ENCODE measurements around the gene NHEJ1. TPM values are rescaled to one million over a fixed set of nuclear protein-coding genes. Genes with fewer than 3 reads are reported as not detected.
A peak's percentile ranks its signal among the peaks of the same experiment; 100 is the strongest.

Gene NHEJ1
- total RNA-seq, 6 donors from 2014 or later = 7.9 to 26.2 (median 14.3) TPM

- 3 to 10% methylated on average over 19 to 39 of the region's 45 CpGs for WGBS, 2 donors
- H3K36me3 ChIP-seq = peaks cover 33 to 58% (median 51%) of the 10 kb centered on the region in 4 donors
- TF ChIP-seq CTCF (IDR thresholded peaks at IDR 0.05) (no peak), POLR2AphosphoS5 (IDR thresholded peaks at IDR 0.05) (no peak), POLR2A (IDR thresholded peaks at IDR 0.05) (no peak), EP300 (IDR thresholded peaks at IDR 0.05) (no peak)
- H3K9me3 ChIP-seq = no peaks in the 10 kb centered on the region
- no peaks in the 10 kb centered on the region for H3K27me3 ChIP-seq
- peak overlapping the region; percentile 96 to 99 (median 98) for H3K27ac ChIP-seq
- H3K4me1 ChIP-seq = peaks cover 23 to 35% (median 26%) of the 10 kb centered on the region in 4 donors
- H3K4me3 ChIP-seq = peak overlapping the region; percentile 77 to 91 (median 80)
- DNase-seq (peak; percentile 59 to 93), ATAC-seq (ENCODE audit: low FRiP score in 2 of 2) (peak in 1 of 2 donors; percentile 20)
Measured at GRCh38 chr2:219178377-219179175, 18.0 kb upstream of the NHEJ1 start.

- ATAC-seq (ENCODE audit: low FRiP score in 2 of 2) = peak; percentile 92 to 93
- Histone ChIP-seq H3K36me3 (peaks cover 28 to 58% (median 51%) of the 10 kb centered on the region in 4 donors), H3K4me3 (peak within 1 kb of the TSS; percentile 79 to 92 (median 86)), H3K4me1 (peaks cover 23 to 35% (median 26%) of the 10 kb centered on the region in 4 donors), H3K27me3 (no peaks in the 10 kb centered on the region), H3K27ac (peak within 1 kb of the TSS; percentile 96 to 99 (median 98)), H3K9me3 (no peaks in the 10 kb centered on the region)
- WGBS, 2 donors = 0% methylated on average over 16 to 20 of the region's 67 CpGs
- peak; percentile 89 to 95 for DNase-seq
- TF ChIP-seq EP300 (IDR thresholded peaks at IDR 0.05) (peak in 2 of 4 donors; percentile 24 to 37), POLR2A (IDR thresholded peaks at IDR 0.05) (peak; percentile 78 to 99 (median 94)), POLR2AphosphoS5 (IDR thresholded peaks at IDR 0.05) (peak; percentile 96 to 97), CTCF (IDR thresholded peaks at IDR 0.05) (peak; percentile 51 to 83 (median 67))
Measured at GRCh38 chr2:219177552-219178376, 17.1 kb upstream of the NHEJ1 start, which contains the start of gene RETREG2. Gene RETREG2, plus strand, starts transcription at chr2:219178275. Its CDS starts 78 bp downstream, at chr2:219178353.

- WGBS, 2 donors = 0% methylated on average over 13 to 43 of the region's 69 CpGs
- peak; percentile 93 to 94 for ATAC-seq (ENCODE audit: low FRiP score in 2 of 2)
- H3K4me3 ChIP-seq = peak within 1 kb of the TSS; percentile 79 to 92 (median 86)
- peak within 1 kb of the TSS; percentile 96 to 99 (median 98) for H3K27ac ChIP-seq
- peak; percentile 94 to 98 for TF ChIP-seq POLR2AphosphoS5 (IDR thresholded peaks at IDR 0.05)
- peak in 4 of 6 experiments; percentile 12 to 39 (median 25) for TF ChIP-seq CTCF (IDR thresholded peaks at IDR 0.05)
- peak; percentile 86 to 99 (median 88) for TF ChIP-seq POLR2A (IDR thresholded peaks at IDR 0.05)
- peak in 2 of 4 donors; percentile 3 to 6 for TF ChIP-seq EP300 (IDR thresholded peaks at IDR 0.05)
- H3K36me3 ChIP-seq = peaks cover 22 to 58% (median 50%) of the 10 kb centered on the region in 4 donors
- peaks cover 23 to 35% (median 26%) of the 10 kb centered on the region in 4 donors for H3K4me1 ChIP-seq
- DNase-seq = peak; percentile 91 to 98
- no peaks in the 10 kb centered on the region for H3K9me3 ChIP-seq
- H3K27me3 ChIP-seq = no peaks in the 10 kb centered on the region
Measured at GRCh38 chr2:219176818-219177551, 16.4 kb upstream of the NHEJ1 start, which contains the start of gene CNPPD1. Gene CNPPD1, minus strand, starts transcription at chr2:219176925. Its CDS starts 97 bp downstream, at chr2:219176828.
